CD8-positive, alpha-beta memory T cell (primary cell): ENCODE results near the gene FNBP1. TPM values are rescaled to one million over a fixed set of nuclear protein-coding genes. Genes with fewer than 3 reads are reported as not detected.

Source experiments
- CTCF ChIA-PET: fragments of 350-600 bp; sonication (Branson Sonifier 250); formaldehyde crosslinking; loops from one replicate; lab custom pipeline; 2021; ENCODE audit warnings: antibody characterized with exemption; lab: Charles Lee
- POLR2A ChIA-PET: fragments of 350-600 bp; sonication (Branson Sonifier 250); formaldehyde crosslinking; loops from one replicate; lab custom pipeline; 2021; ENCODE audit warnings: antibody characterized with exemption; lab: Charles Lee
- DNase-seq, 5 donors: peaks; one replicate each; pipeline versions ENCODE4 v3.0.0 to v3.0.0-alpha.2; 2020 to 2022; ENCODE audit warnings: mixed read lengths in 1 of 5
- H3K27ac ChIP-seq: one replicate; pipeline ENCODE4 v1.7.0; 2013; ENCODE audit warnings: low read depth, mild to moderate bottlenecking, low read length, moderate library complexity
- H3K27me3 ChIP-seq: 2 replicates; pipeline ENCODE4 v1.7.0; 2013; ENCODE audit warnings: low read length, mild to moderate bottlenecking; ENCODE audit not compliant: insufficient read depth, poor library complexity, severe bottlenecking
- H3K36me3 ChIP-seq: 2 replicates; pipeline ENCODE4 v1.7.0; 2013; ENCODE audit warnings: mild to moderate bottlenecking, low read length, moderate library complexity; ENCODE audit not compliant: insufficient read depth
- H3K4me1 ChIP-seq: 2 replicates; pipeline ENCODE4 v1.7.0; 2013; ENCODE audit warnings: mild to moderate bottlenecking, low read length, moderate library complexity; ENCODE audit not compliant: insufficient read depth
- H3K4me3 ChIP-seq: 2 replicates; pipeline ENCODE4 v1.7.0; 2013; ENCODE audit warnings: mild to moderate bottlenecking, low read length
- H3K9me3 ChIP-seq: 2 replicates; pipeline ENCODE4 v1.7.0; 2013; ENCODE audit warnings: mild to moderate bottlenecking, low read length
- H3K27ac Mint-ChIP-seq, 8 donors: one replicate each; pipeline ENCODE4 v1.8.0; 2020 to 2021; ENCODE audit warnings: mixed read lengths in 8 of 8, mild to moderate bottlenecking in 6 of 8, inconsistent platforms in 3 of 8, moderate library complexity in 3 of 8
- H3K27me3 Mint-ChIP-seq, 2 donors: one replicate each; pipeline ENCODE4 v1.8.0; 2020 to 2021; ENCODE audit warnings: mixed read lengths in 2 of 2, mild to moderate bottlenecking in 1 of 2, moderate library complexity in 1 of 2
- H3K36me3 Mint-ChIP-seq, 3 donors: one replicate each; pipeline ENCODE4 v1.8.0; 2020 to 2021; ENCODE audit warnings: mixed read lengths in 3 of 3, inconsistent platforms in 1 of 3, mild to moderate bottlenecking in 1 of 3
- H3K4me1 Mint-ChIP-seq, 3 donors: one replicate each; pipeline ENCODE4 v1.8.0; 2020 to 2021; ENCODE audit warnings: mixed read lengths in 3 of 3, inconsistent platforms in 1 of 3, mild to moderate bottlenecking in 1 of 3
- H3K4me3 Mint-ChIP-seq, 7 donors: one replicate each; pipeline ENCODE4 v1.8.0; 2020 to 2021; ENCODE audit warnings: mixed read lengths in 7 of 7, mild to moderate bottlenecking in 6 of 7, moderate library complexity in 4 of 7, inconsistent platforms in 2 of 7
- H3K9me3 Mint-ChIP-seq, 5 donors: one replicate each; pipeline ENCODE4 v1.8.0; 2020 to 2022; ENCODE audit warnings: mixed read lengths in 5 of 5, mild to moderate bottlenecking in 3 of 5, moderate library complexity in 2 of 5, inconsistent platforms in 1 of 5
- polyA plus RNA-seq: library from polyadenylated mRNA; unstranded; fragments of 300-500 nt; fragmentation: Illumina TruSeq; gene quantifications from one replicate; pipeline ENCODE4 v1.2.3, GENCODE V29; 2021
- total RNA-seq, 2 experiments: library from RNA; stranded (reverse); gene quantifications; one replicate each; pipeline ENCODE4 v1.2.3, GENCODE V29; 2021

FNBP1 gene
- total and polyA plus RNA-seq, 3 experiments from 2014 or later: 176 to 230 (median 226) TPM

DNA sequence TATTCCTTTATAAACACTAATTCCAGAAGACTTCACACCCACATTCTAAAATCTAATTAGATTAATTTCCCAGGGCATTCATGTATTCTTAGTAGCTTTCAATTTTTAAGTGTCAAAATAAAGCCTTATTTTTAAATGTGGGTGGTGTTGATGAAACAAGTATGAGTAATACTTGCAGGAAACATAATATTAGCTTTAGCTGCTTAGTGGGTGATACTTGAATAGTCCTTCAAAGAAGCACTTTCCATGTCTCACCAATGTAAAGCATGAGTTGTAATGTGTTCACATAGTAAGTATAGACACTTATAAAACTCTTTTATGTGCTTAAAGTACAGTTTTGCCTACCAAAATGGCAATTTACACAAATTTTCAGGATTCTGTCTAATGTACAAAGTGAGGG lies 6.9 kb downstream of the FNBP1 start:
- peaks cover 0 to 34% (median 6%) of the 10 kb centered on the region in 3 donors for H3K36me3 Mint-ChIP-seq
- no peak for DNase-seq
- H3K9me3 ChIP-seq: no peaks in the 10 kb centered on the region
- H3K27ac Mint-ChIP-seq: peak overlapping the region; percentile 81 to 99 (median 97)
- H3K4me3 ChIP-seq: no peak overlapping the region
- ChIA-PET POLR2A (interaction anchor here (0.6 to 0.9 kb wide), 4 partner anchors 17 to 147 kb away, joined by 3 to 5 read pairs (median 4); no protein-coding TSS in a partner anchor), CTCF (interaction anchor here (1.0 to 4.0 kb wide), 4 partner anchors 17 to 149 kb away, joined by 3 to 36 read pairs (median 4); no protein-coding TSS in a partner anchor)
- no peaks in the 10 kb centered on the region for H3K27me3 ChIP-seq
- peaks cover 70% of the 10 kb centered on the region for H3K4me1 ChIP-seq
- peaks cover 0 to 4% of the 10 kb centered on the region in 2 donors for H3K27me3 Mint-ChIP-seq
- no peak overlapping the region for H3K27ac ChIP-seq
- no peaks in the 10 kb centered on the region for H3K9me3 Mint-ChIP-seq
- peak overlapping the region; percentile 96 to 100 (median 99) for H3K4me3 Mint-ChIP-seq
- peaks cover 78 to 90% (median 85%) of the 10 kb centered on the region in 3 donors for H3K4me1 Mint-ChIP-seq
- no peaks in the 10 kb centered on the region for H3K36me3 ChIP-seq

DNA sequence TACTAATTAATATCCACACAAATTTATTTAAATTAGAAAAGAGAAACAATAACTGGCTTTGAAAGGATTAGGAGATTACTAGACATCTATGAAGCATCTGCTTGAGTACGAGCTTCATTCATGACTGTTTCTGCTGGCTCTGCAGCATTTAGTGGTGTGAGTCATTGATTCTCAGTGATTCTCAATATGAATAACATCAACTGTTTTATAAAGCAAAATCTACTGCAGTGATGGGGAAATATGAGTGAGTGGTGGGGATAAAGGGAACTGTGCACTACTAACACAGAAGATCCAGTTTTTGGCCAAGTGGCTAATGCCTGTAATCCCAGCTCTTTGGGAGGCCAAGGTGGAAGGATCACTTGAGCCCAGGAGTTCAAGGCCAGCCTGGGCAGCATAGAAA lies 8.4 kb downstream of the FNBP1 start:
- Mint-ChIP-seq H3K36me3 (peaks cover 0 to 26% (median 6%) of the 10 kb centered on the region in 3 donors), H3K4me1 (peaks cover 80 to 91% (median 91%) of the 10 kb centered on the region in 3 donors), H3K9me3 (no peaks in the 10 kb centered on the region), H3K27me3 (peaks cover 0 to under 1% of the 10 kb centered on the region in 2 donors), H3K4me3 (peak overlapping the region; percentile 48 to 100 (median 79)), H3K27ac (peak overlapping the region; percentile 76 to 99 (median 94))
- H3K4me1 ChIP-seq: peaks cover 86% of the 10 kb centered on the region
- ChIA-PET CTCF (interaction anchor here (1.1 to 1.6 kb wide), 2 partner anchors 70 to 149 kb away, joined by 3 to 4 read pairs; no protein-coding TSS in a partner anchor), POLR2A (interaction anchor here (1.0 kb wide), 3 partner anchors 11 to 27 kb away, joined by 3 to 4 read pairs (median 4); no protein-coding TSS in a partner anchor)
- H3K27me3 ChIP-seq: no peaks in the 10 kb centered on the region
- no peak overlapping the region for H3K4me3 ChIP-seq
- no peaks in the 10 kb centered on the region for H3K9me3 ChIP-seq
- DNase-seq: no peak
- H3K36me3 ChIP-seq: no peaks in the 10 kb centered on the region
- H3K27ac ChIP-seq: no peak overlapping the region

DNA sequence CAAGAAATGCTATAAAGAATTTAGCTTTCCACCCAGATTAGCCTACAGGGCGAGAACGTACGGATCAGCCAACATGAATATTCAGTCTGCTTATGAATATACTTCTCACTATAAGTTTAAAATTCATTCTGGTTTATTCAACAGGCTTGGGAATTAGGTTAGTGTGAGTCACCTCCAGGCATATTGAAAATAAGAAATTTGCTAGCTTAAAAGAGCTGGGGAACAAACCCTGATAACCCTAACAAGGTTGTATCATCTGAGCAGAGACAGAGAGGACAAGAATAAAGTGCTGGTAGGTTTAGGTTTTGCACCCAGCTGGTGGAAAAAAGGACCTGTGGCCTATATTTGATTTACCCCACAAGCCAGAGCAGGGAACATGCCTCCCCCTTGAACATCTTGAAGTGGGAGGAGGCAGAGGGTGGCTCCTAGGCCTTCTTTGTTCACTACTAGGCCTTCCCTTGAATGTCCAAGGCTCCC lies 12.3 kb downstream of the FNBP1 start:
- DNase-seq: no peak
- peak overlapping the region; percentile 61 to 78 (median 73) for H3K4me3 Mint-ChIP-seq
- H3K36me3 Mint-ChIP-seq: peaks cover 7 to 40% (median 9%) of the 10 kb centered on the region in 3 donors

DNA sequence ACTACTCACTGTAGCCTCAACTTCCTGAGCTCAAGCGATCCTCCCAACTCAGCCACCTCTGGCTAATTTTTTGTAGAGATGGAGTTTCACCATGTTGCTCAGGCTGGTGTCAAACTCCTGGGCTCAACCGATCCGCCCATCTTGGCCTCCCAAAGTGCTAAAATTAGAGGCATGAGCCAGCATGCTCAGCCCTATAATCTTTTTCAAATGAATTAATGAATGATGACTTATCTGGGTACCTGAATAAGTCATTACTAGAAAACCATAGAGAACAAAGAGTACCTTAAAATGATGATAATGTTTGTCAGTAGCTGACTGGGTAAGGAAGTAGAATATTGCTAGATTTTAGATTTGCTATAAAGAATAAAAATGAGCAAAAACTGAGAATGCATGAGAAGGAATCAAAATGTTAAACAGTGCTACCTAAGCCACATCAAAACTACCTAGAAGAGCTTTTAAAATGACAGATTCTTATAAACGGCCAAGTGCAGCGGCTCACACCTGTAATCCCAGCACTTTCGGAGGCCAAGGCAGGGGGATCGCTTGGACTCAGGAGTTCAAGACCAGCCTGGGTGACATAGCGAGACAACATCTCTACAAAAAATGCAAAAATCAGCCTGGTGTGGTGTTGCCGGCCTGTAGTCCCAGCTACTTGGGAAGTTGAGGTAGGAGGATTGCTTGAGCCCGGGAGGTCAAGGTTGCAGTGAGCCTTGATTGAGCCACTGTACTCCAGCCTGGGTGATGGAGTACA lies 13.6 kb downstream of the FNBP1 start:
- H3K36me3 Mint-ChIP-seq: peaks cover 4 to 38% (median 7%) of the 10 kb centered on the region in 3 donors
- H3K27ac Mint-ChIP-seq: peak overlapping the region; percentile 71 to 99 (median 96)
- no peaks in the 10 kb centered on the region for H3K9me3 ChIP-seq
- H3K27me3 Mint-ChIP-seq: no peaks in the 10 kb centered on the region
- peaks cover 84 to 96% (median 94%) of the 10 kb centered on the region in 3 donors for H3K4me1 Mint-ChIP-seq
- H3K27ac ChIP-seq: no peak overlapping the region
- DNase-seq: no peak
- no peaks in the 10 kb centered on the region for H3K36me3 ChIP-seq
- peak overlapping the region; percentile 49 to 78 (median 68) for H3K4me3 Mint-ChIP-seq
- CTCF ChIA-PET: interaction anchor here (0.9 to 1.7 kb wide), 4 partner anchors 9 to 144 kb away, joined by 3 to 4 read pairs (median 4); no protein-coding TSS in a partner anchor
- H3K9me3 Mint-ChIP-seq: no peaks in the 10 kb centered on the region
- POLR2A ChIA-PET: interaction anchor here (0.5 to 2.3 kb wide), 5 partner anchors 10 to 557 kb away, joined by 3 to 15 read pairs (median 4); no protein-coding TSS in a partner anchor
- H3K4me1 ChIP-seq: peaks cover 88% of the 10 kb centered on the region
- H3K4me3 ChIP-seq: no peak overlapping the region
- H3K27me3 ChIP-seq: no peaks in the 10 kb centered on the region

More for the DNA sequence above, 12.3 kb downstream of the FNBP1 start:
- no peaks in the 10 kb centered on the region for H3K27me3 Mint-ChIP-seq
- peak overlapping the region; percentile 93 to 99 (median 96) for H3K27ac Mint-ChIP-seq
- Histone ChIP-seq H3K36me3 (no peaks in the 10 kb centered on the region), H3K9me3 (no peaks in the 10 kb centered on the region), H3K4me3 (peak overlapping the region; percentile 27), H3K27ac (no peak overlapping the region), H3K27me3 (no peaks in the 10 kb centered on the region), H3K4me1 (peaks cover 95% of the 10 kb centered on the region)
- no peaks in the 10 kb centered on the region for H3K9me3 Mint-ChIP-seq
- peaks cover 87 to 96% (median 94%) of the 10 kb centered on the region in 3 donors for H3K4me1 Mint-ChIP-seq
- ChIA-PET CTCF (interaction anchor here (1.1 to 1.4 kb wide), 3 partner anchors 23 to 146 kb away, joined by 3 to 4 read pairs (median 3); partner anchors contain the start of gene GPR107), POLR2A (interaction anchor here (0.6 to 1.4 kb wide), 3 partner anchors 9 to 58 kb away, joined by 3 to 7 read pairs (median 3); partner anchors contain the start of gene FNBP1)

DNA sequence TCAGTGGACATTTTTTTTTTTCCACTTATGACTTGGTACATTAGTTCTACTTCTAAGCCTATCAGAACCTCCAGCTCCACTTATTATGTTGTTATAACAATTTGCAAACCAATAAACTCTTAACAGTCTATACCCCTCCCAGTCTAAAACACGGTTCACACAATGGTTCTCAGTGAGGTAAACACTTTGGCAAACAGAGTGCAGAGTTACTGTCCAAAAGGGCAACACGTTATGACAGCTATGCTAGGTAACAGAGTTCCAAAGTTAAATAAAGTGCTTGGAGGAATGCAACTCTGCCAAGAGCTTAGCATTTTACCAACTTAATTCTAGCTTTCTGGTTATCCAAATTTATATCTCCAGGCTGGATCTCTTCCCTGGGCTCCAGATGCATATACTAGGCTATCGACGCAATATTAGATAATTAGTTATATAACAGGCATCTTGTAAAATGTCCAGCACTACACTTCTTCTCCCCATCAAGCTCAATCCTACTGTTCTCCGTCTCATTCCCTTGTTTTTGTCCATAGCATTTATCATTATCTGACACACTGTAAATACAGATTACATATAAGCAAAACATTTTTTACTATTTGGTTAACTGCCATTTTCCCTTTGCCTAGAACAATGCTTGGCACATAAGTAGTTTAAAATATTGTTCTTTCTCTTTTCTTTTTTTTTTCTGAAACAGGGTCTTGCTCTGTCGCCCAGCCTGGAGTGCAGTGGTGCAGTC lies 14.3 kb downstream of the FNBP1 start:
- CTCF ChIA-PET: interaction anchor here (0.9 to 1.7 kb wide), 3 partner anchors 10 to 66 kb away, joined by 3 to 4 read pairs (median 3); no protein-coding TSS in a partner anchor
- no peaks in the 10 kb centered on the region for H3K9me3 ChIP-seq

DNA sequence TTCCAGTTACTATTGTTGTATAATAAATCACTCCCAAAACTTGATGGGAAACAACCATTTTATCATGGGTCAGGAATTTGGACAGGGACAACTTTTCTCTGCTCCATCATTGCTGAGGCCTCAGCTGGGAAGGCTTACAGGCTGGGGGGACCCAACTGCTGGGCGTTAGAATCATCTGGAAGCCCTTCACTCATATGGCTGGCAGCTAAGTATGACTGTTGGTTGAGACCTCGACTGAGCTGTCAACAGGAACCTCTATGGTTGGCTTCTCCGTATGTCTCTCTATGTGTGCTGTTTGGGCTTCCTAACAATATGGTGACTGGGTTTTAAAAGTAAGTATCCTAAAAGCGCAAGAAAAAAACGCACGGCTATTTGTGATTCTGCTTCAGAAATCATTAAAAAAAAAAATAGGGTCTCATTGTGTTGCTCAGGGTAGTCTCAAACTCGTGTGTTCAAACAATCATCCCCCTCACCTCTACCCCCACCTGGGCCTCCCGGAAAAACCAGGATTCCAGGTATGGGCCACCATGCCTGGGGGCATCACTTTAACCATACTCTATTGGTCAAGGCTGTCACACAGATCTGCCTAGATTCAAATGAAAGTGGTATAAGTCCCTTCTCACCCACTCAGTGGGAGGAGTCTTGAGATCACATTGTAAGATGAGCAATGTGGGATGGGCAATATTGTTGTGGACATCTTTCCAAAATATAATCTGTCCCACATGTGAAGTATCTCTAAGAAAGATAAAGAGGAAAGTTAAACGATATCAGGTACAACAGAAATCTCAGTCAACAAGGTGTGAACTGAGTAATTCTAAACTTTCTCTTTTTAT lies 15.2 kb downstream of the FNBP1 start:
- Histone ChIP-seq H3K4me3 (no peak overlapping the region), H3K27me3 (no peaks in the 10 kb centered on the region), H3K27ac (peak overlapping the region; percentile 21), H3K9me3 (no peaks in the 10 kb centered on the region), H3K4me1 (peaks cover 90% of the 10 kb centered on the region), H3K36me3 (no peaks in the 10 kb centered on the region)
- ChIA-PET CTCF (interaction anchor here (1.3 to 1.7 kb wide), 2 partner anchors 11 to 65 kb away, joined by 3 to 4 read pairs; no protein-coding TSS in a partner anchor), POLR2A (interaction anchor here (0.7 to 2.3 kb wide), 3 partner anchors 12 to 34 kb away, joined by 3 to 15 read pairs (median 4); partner anchors contain the start of gene FNBP1)
- H3K9me3 Mint-ChIP-seq: no peaks in the 10 kb centered on the region
- H3K4me3 Mint-ChIP-seq: peak overlapping the region; percentile 12 to 78 (median 68)
- peaks cover 92 to 100% (median 100%) of the 10 kb centered on the region in 3 donors for H3K4me1 Mint-ChIP-seq
- H3K27ac Mint-ChIP-seq: peak overlapping the region; percentile 80 to 98 (median 94)
- DNase-seq: no peak
- peaks cover 4 to 38% (median 7%) of the 10 kb centered on the region in 3 donors for H3K36me3 Mint-ChIP-seq
- H3K27me3 Mint-ChIP-seq: peaks cover 0 to 1% of the 10 kb centered on the region in 2 donors

More for the DNA sequence above, 14.3 kb downstream of the FNBP1 start:
- H3K27ac Mint-ChIP-seq: peak overlapping the region; percentile 71 to 99 (median 96)
- H3K27ac ChIP-seq: peak overlapping the region; percentile 21
- peak overlapping the region; percentile 49 to 78 (median 68) for H3K4me3 Mint-ChIP-seq
- no peak overlapping the region for H3K4me3 ChIP-seq
- no peaks in the 10 kb centered on the region for H3K36me3 ChIP-seq
- H3K27me3 Mint-ChIP-seq: peaks cover 0 to 1% of the 10 kb centered on the region in 2 donors
- peaks cover 90 to 99% (median 99%) of the 10 kb centered on the region in 3 donors for H3K4me1 Mint-ChIP-seq
- H3K27me3 ChIP-seq: no peaks in the 10 kb centered on the region
- peaks cover 90% of the 10 kb centered on the region for H3K4me1 ChIP-seq
- DNase-seq: no peak
- H3K9me3 Mint-ChIP-seq: no peaks in the 10 kb centered on the region
- peaks cover 4 to 39% (median 7%) of the 10 kb centered on the region in 3 donors for H3K36me3 Mint-ChIP-seq
- POLR2A ChIA-PET: interaction anchor here (0.5 to 2.3 kb wide), 5 partner anchors 11 to 558 kb away, joined by 3 to 15 read pairs (median 4); no protein-coding TSS in a partner anchor
